ENCODE measurements around the gene MLXIPL.
"Not testable (repeated sequence)": the region's sequence is repeated elsewhere in the genome, so short reads cannot be mapped to it uniquely, and the experiment has no call there.

MLXIPL gene

DNA sequence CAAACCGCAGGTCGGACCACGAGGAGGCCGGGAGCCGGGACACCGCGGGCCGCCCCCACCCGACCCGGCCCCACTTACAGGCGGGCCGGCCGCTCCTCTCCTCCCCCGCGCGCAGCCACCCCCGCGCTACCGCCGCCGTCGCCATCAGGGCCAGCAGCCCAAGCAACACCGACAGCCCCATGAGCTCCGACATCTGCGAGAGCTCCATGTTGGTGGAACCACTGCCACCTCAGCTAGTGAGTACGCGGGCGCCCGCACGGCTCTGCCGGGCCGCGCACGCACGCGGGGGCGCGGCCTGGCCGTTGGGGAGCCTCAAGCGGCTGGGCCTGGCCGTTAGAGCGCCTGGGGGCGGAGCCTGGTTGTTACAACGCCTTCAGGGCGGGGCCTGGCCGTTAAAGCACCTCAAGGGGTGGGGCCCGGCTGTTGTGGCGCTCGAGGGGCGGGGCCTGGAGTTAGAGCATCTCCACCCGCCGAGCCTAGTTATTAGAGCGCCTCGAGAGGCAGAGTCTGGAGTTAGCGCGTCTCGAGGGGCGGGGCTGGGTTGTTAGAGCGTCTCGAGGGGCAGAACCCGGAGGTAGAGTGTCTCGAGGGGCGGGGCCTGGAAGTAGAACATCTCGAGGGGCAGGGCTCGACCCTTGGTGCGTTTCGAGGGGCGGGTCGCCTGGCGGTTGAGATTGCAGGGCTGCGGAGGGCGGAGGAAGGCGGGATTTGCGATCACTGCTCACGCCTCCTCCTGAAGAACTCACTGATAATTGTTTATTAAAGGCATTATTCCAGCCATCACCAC, 45.8 kb downstream of the MLXIPL start, which contains the start of gene TBL2:
TBL2 (minus strand) TSS at position 238 of the 787 bp plus-strand sequence; CDS start at position 208, 30 bp downstream.
- peak; percentile 96 to 98 (median 97) for DNase-seq (ENCODE audit: low read depth in 3 of 3)

DNA sequence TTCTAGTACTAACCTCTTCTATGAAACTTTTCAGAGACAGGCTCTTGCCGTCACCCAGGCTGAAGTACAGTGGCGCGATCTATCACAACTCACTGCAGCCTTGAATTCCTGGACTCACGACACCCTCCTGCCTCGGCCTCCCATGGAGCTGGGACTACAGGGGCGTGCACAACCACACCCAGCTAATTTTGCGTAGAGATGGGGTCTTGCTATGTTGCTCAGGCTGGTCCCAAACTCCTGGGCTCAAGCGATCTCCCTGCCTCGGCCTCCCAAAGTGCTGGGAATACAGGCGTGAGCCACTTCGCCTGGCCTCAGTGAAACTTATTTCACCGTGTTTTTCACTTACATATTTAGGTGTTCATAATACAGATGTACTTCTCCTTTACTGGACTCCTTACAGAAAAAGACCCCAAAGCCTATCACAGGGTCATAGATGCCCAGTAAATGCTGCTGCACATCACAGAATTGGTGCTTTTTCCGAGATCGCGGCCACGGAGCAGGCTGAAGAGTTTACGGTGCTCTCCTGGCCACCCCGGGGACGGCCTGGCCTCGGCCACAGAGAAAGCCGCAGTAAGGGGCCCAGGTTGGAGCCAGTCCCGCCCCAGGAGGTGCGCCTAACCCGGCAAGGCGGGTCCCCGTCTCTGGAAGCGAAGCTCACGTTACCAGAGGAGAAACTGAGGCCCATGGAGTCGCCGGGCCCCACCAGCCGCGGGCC, 46.5 kb downstream of the MLXIPL start:
- no peak for DNase-seq (ENCODE audit: low read depth in 3 of 3)

DNA sequence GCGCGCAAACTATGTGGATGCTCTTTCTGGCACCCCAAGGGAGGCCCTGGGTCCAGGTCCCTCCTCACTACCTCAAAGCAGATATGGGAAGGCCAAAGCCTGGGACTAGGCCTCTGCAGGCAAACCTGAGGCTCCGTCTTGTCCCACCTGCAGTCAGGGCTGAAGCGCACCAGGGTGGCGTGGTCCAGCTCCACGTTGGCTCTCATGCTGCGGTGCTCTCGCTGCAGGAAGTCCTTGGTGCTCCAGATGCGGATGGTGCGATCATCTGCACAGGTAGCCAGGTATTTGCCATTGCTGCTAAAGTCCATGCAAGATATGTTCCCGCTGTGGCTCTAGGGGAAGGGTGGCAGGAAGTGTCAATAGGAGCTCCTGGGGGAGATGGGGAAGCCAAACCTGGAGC, 50.5 kb downstream of the MLXIPL start:
- DNase-seq (ENCODE audit: low read depth in 3 of 3) = no peak

DNA sequence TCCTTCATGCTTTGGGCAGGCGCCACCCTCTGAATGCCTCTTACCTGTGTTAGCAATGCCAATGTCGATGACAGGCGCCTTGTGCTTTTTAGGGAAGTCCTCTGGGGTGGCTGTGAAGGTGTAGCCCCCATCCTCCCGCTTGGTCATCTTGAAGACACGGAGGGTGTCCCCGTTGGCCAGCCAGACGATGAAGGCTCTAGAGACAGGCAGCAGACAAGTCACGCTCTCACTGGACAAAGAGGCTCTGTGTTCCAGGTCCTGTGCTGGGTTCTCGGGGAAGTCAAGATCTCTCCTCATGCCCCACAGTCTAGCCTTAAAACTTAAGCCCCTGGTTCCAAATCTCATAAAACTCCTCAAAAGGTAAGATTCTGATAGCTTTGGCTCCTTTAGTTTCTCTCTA, 51.0 kb downstream of the MLXIPL start:
- DNase-seq (ENCODE audit: low read depth in 3 of 3) = no peak

DNA sequence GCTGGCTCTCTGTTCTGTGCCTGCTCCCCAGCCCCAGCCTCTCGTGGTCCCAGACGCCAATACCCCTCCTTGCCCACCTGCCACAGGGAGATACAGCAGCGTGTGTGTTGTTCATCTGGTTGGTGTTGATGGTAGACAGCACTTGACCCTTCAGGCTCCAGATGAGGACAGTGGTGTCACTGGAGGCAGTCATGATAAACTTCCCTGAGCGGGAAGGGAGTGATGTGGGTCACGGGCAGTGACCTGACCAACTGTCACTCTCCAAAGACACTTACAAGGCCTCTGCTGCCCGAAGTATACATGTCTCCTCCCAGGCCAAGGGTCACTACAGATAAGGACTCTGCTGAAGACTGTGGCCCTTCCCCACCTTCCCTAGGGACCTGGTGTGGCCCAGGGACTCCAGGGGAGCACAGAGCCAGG, 51.5 kb downstream of the MLXIPL start:
- DNase-seq (ENCODE audit: low read depth in 3 of 3) = no peak

DNA sequence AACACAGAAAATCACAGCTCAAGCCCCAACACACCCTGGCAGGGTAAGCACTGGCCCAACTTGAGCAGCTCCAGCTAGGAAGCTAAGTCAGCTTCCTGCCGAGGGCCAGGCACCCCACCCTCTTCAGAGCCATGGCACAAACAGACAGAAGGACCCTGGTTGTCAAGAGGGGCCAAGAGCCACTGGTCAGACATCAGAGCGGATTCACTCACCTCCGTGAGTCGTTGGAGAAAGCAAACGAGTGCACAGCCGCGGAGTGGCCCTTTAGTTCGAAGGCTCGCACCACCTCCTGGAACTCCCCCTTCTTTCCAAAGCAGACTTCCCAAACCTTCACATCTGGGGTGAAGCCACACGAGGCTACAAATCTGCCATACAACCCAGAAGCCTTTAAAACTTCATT, 53.3 kb downstream of the MLXIPL start:
- no peak for DNase-seq (ENCODE audit: low read depth in 3 of 3)

DNA sequence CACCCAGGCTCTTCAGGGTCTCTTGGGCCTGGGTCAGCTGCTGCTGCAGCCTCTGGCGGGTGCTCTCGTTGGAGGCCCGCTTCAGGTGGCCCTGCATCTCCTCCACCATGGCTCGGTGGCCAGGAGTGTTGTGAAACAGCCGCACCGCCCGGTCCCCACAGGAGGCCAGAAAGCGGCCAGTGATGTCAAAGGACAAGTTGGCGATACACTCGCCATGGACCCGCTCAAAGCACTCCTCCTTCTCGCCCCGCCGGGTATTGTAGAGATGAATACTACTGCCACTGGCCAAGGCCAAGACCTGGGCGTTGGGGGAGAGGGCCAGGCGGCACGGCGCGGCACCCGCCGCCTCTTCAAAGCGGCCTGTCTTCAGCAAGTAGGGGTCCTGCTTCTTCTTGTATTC, 53.8 kb downstream of the MLXIPL start:
- DNase-seq (ENCODE audit: low read depth in 3 of 3) = no peak

DNA sequence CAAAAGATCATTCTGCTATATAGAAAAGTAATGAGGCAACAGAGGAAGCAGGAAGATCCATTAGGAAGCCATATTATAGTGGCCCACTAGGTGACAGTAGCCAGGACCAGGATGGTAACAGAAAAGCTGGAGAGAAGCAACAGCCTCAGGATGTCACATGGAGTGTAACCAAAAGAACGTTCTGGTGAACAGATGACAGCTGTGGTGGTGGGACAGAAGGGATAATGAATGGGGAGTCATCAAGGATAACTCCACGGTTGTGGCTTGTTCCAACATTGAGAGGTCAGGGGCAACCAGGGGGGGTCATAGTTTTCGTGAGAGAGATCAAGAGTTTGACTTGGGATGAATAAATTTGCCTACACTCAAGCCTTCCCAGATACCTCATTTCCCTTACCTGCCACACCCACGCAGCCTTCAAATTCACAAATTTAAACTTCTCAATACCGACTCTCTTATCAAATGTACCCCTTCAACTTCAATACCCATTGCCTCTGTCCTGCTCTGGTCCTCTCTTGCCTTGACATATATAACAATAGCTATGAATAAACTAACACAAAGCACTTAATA, 55.2 kb downstream of the MLXIPL start:
- DNase-seq (ENCODE audit: low read depth in 3 of 3) = no peak

DNA sequence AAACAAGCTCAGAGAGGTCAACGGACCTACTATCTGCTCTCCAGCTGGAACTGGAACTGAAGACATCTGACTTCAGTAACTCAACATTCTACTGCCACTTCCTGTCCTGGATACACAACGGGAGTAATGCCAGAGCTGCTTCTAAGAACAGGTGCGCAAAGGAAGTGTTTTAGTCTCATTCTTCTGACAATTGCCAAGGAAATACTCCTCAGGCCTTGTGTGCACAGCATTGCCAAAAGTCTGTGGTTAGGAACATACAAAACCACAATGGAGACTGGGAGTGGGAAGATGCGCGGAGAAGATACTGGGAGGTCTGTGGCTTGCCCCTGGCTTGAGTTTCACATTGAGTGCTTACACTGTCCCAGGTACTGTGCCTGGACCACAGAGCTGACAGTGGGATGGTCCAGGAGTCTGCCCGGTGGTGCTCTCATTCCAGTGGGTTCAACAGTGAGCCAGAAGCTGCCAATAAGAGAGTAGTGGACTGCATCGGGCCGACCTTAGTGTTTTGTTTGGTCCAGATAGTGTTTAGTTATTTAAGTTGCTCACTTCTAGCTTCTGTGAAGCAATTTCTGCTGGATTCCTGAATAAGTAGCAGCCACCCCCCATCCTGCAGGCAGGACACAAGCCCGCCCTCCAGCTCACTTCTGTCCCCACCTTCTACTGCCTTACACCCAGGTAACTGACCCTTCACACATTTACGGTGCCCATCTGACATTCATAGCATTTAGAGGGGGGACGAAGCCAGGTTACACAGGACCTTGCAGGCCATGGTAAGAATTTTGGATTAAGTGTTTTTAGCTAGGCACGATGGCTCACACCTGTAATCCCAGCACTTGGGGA, 56.3 kb downstream of the MLXIPL start:
- DNase-seq (ENCODE audit: low read depth in 3 of 3) = no peak

DNA sequence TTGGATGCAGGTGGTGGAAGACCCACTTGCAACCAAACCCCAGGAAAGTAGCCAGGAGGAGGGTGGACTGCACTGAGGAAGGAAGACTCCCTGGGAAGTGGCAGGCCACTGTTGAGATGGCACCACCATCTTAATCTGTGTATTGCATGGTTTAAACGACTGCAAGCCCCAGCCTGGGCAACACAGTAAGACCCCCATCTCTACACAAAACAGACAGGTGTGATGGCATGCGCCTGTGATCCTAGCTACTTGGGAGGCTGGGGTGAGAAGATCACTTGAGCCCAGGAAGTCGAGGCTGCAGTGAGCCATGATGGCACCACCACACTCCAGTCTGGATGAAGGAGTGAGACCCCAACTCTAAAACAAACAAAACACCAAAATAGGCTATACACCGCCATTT, 57.2 kb downstream of the MLXIPL start:
- DNase-seq (ENCODE audit: low read depth in 3 of 3) = no peak

DNA sequence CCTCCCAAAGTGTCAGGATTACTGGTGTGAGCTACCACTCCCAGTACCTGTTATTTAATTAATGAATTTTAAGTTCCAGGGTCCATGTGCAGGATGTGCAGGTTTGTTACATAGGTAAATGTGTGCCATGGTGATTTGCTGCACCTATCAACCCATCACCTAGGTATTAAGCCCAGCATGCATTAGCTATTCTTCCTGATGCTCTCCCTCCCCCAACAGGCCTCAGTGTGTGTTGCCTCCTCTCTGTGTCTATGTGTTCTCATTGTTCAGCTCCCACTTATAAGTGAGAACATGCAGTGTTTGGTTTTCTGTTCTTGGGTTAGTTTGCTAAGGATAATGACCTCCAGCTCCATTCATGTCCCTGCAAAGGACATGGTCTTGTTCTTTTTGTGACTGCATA, 57.9 kb downstream of the MLXIPL start:
- DNase-seq (ENCODE audit: low read depth in 3 of 3) = not testable (repeated sequence)

DNA sequence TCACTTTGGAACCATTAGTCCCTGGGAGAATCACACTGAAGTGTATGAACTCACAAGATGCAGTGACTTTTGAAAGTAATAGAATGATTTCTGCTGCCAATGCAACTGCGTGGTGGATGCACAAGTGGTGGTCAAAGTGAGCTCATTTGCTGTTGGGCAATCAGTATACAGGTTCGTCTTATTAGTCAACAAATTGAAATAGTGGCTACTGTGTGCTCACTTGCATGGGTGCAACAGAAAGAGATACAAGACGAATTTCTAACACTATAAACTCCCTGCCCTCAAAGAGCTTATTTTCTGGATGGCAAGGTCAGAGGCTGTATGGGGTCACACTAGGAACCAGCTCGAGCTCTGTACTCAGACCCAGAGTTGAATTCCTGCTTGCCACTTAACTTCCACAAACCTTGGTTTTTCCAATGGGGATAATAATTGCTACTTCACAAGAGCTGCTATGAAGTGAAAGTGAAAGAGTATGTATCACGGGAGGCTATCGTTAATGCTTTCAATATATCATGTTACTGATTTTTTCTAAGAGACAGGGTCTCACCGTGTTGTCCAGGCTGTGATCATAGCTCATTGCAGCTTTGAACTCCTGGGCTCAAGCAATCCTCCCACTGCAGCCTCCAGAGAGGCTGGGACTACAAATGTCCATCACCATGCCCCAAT, 58.5 kb downstream of the MLXIPL start:
- no peak for DNase-seq (ENCODE audit: low read depth in 3 of 3)

DNA sequence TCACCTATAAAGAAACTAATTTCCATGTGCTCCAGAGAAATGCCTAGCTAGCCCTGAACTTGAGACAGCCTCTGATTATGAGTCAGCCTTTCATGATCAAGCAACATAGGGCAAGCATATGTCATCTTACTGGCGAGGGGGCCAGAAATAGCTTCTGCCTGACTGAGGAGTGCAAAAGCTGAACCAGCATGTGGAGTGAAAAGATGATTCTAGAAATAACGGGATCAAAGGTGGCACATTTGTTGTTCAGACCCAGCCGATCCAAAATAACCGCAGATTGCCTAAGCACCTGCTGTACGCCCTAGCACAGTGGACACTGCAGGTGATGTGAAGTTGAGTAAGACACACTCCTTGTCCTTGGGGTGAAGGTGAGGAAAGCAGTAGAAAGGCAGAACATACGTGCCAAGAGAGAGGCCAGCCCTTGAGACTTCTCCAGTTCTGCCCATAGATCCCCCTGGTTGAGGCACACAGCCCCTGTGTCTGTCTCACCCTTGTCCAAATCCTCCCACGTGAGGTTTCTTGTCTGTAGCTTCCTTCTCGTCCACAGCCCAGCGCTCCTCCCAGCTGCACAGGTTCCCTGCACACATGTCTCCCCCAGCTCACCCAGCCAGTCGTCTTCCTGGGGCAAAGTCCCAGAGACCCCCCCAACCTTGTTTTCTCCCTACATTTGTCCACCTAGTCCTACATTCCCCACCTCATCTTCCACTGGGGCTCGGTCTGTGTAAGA, 64.0 kb downstream of the MLXIPL start:
- no peak for DNase-seq (ENCODE audit: low read depth in 3 of 3)

DNA sequence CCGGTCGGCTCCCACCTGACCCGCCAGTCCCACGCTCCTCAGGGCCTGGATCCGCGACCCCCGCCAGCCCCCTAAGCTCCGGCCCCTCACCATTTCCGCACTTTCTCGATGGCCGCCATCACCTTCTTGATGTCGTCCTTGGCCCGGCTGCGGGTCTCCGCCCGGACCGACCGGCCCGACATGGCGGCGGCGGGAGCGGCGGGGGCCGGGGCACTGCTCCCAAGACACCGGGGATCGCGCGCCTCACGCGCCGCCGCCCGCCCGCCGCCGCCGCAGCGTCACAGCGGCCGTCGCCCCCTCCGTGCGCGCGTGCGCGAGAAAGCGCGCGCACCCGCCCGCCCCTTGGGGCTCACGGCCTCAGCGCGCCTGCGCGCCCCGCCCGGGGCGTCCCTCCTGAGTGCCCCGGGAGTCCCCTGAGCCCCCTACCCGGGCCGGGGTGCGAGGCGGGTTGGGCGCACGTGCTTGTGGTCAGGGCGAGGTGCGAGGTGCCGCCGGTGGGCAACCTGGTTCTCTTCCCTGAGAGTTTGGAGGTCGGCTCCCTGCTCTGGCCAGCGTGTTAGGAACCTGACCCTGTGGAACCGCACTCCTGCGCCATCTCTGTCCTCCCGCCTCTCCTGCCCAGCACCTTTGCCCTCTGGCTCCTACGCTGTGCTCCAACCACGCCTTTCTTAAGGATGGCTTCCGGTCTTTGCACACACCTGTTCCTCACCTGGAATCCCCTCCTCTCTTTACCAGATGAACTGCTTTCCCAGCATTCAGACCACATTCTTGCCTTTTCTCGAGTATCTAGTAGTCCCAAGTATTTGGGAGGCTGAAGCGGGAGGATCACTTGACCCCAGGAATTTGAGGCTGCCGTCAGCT, 66.7 kb downstream of the MLXIPL start, which contains the start of gene BCL7B:
BCL7B (minus strand) TSS at position 294 of the 861 bp plus-strand sequence; CDS start at position 182, 112 bp downstream.
- peak; percentile 57 to 63 (median 59) for DNase-seq (ENCODE audit: low read depth in 3 of 3)

DNA sequence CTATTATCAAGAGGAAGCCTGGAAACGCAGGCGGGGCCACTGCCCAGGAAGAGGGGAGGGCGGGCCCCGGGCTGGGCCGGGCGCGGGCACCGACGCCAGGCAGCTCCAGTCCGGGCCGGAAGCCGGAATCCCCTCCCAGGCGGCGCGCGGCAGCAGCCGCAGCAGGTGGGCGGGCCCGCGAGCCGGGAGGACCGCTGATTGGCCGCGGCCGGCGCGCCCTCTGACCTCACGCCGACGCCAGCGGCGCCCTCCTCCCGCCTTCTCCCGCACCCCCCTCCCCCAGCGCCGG, 67.3 kb downstream of the MLXIPL start:
- peak; percentile 79 to 83 (median 81) for DNase-seq (ENCODE audit: low read depth in 3 of 3)

DNA sequence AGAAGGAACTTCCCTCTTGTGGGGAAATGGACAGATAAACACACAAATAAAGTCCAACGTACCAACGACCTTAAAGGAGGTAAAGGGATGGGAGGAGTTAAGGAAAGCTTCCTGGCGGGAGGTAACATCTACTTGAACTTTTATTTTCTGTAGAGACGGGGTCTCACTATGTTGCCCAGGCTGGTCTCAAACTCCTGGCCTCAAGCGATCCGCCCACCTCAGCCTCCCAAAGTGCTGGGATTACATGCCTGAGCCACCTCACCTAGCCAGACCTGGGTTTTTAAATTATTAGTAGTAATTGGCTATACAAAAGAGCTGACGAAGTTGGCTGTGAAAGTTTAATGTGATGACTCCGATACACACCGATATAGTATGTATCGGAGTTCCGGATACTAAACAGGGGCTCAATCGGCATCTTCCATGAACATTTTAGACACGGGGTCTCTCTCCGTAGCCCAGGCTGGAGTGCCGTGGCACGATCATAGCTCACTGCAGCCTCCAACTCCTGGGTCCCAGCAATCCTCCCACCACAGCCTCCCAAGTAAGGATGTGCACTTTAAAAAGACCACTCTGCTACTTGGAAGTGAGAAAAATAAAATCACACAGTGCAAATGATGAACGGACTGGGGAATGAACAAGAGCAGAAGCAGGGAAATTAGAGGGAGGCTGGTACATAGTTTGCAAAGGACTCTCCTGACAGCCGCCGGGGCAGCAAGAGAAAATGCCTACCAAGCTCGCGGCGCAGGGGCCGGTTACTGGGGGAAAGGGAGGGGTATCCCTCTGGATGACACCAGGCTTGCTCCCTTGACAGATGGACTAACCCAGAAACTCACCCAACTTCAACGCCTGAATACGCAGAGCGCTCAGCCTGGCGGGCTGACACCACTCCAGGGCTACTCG, 67.9 kb downstream of the MLXIPL start:
- DNase-seq (ENCODE audit: low read depth in 3 of 3) = no peak

DNA sequence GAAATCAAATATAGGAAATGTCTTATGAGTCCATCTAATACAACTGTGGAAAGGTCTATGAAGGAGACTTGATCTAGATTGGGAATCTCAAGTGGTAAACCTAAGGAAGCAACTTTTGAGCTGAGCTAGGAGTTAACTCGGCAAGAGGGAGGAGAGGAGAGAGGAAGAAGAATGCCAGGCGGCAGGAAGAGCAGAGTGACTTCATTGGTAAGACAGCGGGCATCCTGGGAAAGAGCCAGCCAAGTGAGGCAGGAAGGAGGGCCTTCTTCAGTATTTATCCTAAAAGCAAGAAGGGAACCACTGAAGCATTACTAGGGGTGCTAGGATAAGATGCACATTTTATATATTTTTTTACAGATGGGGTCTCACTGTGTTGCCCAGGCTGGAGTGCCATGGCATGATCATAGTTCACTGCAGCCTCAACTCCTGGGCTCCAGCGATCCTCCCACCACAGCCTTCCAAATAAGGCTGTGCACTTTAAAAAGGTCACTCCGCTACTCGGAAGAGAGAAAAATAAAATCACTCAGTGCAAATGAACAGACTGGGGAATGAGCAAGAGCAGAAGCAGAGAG, 68.8 kb downstream of the MLXIPL start:
- no peak for DNase-seq (ENCODE audit: low read depth in 3 of 3)

DNA sequence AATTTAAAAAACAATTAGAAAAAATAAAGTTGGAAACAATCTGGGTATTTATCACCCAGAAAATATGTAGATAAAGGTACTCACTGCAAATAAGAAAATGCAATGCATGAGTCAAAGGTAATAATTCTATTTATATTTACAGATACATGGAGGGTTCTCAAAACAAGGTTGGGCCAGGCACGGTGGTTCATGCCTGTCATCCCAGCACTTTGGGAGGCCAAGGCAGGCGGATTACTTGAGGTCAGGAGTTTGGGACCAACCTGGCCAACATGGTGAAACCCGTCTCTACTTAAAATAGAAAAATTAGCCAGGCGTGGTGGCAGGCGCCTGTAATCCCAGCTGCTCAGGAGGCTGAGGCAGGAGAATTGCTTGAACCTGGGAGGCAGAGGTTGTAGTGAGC, 74.2 kb downstream of the MLXIPL start:
- not testable (repeated sequence) for DNase-seq (ENCODE audit: low read depth in 3 of 3)
